ENCODE results near the gene MTHFD2. TPM values are rescaled to one million over a fixed set of nuclear protein-coding genes. Genes with fewer than 3 reads are reported as not detected.

MTHFD2 gene
- total and polyA plus RNA-seq, 2 of the 8 experiments (the other 6 are each of a cell fraction or from before 2014, with no cell fraction given): 99.5 to 291 TPM

DNA sequence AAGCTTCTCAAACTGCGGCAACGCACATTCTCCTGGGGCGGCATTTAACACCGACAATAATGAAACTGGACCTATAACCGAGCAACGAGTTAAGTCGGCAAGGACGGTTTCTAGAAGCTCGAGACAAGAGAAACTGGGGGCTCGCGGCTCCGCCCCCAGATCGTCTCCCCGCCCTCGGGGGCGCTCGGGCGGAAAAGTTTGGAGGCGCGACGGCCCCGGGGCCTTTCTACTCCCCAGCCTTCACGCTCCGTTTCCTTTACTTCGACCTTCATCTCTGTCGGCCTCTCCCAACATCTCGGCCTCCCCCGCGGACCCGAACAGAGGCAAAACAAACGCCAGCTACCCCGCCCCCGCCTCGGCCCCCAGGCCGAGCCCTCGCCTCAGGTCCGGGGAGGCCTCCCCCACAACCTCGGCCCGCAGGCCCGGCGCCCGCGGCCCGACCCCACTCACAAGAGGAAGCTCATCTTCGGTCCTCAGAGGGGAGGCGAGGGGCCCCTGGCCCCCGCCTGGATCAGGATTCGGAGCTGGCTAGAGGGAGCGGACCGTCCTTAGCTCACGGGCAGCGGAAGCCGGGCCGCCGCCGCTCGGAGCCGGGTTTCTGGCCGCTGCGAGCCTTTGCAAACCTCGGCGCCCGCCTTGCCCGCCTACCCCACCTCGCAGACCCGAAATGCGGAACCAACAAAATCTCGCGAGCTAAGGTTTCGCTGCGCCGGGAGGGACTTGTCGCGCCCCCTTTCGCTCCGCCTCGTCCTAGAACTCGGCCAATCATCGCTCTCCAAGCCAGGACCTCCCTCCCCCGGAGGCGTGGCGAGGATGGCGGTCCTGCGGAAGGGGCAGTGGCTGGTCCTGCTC, 20.0 kb upstream of the MTHFD2 start, which contains the start of gene MOB1A (continued):
- TF ChIP-seq TBP (IDR thresholded peaks at IDR 0.05; ENCODE audit: low read depth, low read length) (peak; percentile 91), RNF2 (IDR thresholded peaks at IDR 0.05; ENCODE audit: borderline replicate concordance, low read depth, low read length, missing control alignments, poor library complexity, severe bottlenecking) (no peak), ZNF274 (IDR thresholded peaks at IDR 0.05; ENCODE audit: borderline replicate concordance, extremely low read depth, low read length) (no peak), SIX5 (IDR thresholded peaks at IDR 0.05; ENCODE audit: low read depth, low read length) (no peak), ASH2L (IDR thresholded peaks at IDR 0.05; ENCODE audit: low read length) (peak; percentile 75), FOSL1 (IDR thresholded peaks at IDR 0.05; ENCODE audit: insufficient read depth, low read depth, low read length) (no peak), GTF2F1 (IDR thresholded peaks at IDR 0.05; ENCODE audit: borderline replicate concordance, low read depth, low read length) (peak; percentile 74; the same call in 1 of the 2 replicates), CBX5 (IDR thresholded peaks at IDR 0.05; ENCODE audit: low read depth, low read length) (no peak), SIN3A (conservative IDR thresholded peaks at IDR 0.05 in 1 of 2, IDR thresholded peaks at IDR 0.05 in 1 of 2; ENCODE audit: low read depth in 1 of 2, low read length in 2 of 2) (peak; percentile 2 to 25; a peak in 1 of 4 replicates), BRCA1 (IDR thresholded peaks at IDR 0.05; ENCODE audit: low read depth, low read length) (peak; percentile 83)
